Testis (tissue), 3 donors: ENCODE results near the gene ALKBH5. TPM values are rescaled to one million over a fixed set of nuclear protein-coding genes. Genes with fewer than 3 reads are reported as not detected.

ENCODE experiments used
- DNase-seq: peaks from one replicate; pipeline ENCODE4 v3.0.0-alpha.2; 2019
- H3K27ac ChIP-seq, 2 donors: fragments of 200-600 bp; sonication (generic); one replicate each; pipeline ENCODE4 v1.5.1; 2019
- H3K27me3 ChIP-seq: fragments of 200-600 bp; sonication (generic); one replicate; pipeline ENCODE4 v1.5.1; 2019
- H3K36me3 ChIP-seq: fragments of 200-600 bp; sonication (generic); one replicate; pipeline ENCODE4 v1.5.1; 2017; ENCODE audit warnings: low read depth; ENCODE audit errors: missing control alignments
- H3K4me1 ChIP-seq: fragments of 200-600 bp; sonication (generic); one replicate; pipeline ENCODE4 v1.5.1; 2019
- H3K4me3 ChIP-seq, 2 donors: fragments of 200-600 bp; sonication (generic); one replicate each; pipeline ENCODE4 v1.5.1; 2017 to 2019
- H3K9me3 ChIP-seq: fragments of 200-600 bp; sonication (generic); one replicate; pipeline ENCODE4 v1.5.1; 2017
- POLR2A ChIP-seq: fragments of 450-650 bp; IDR thresholded peaks from one replicate; pipeline ENCODE4 v1.6.1; 2017; ENCODE audit warnings: antibody characterized with exemption, mild to moderate bottlenecking, moderate library complexity
- WGBS, 2 donors: methylation state at CpG; one replicate each; pipeline ENCODE4 v1.1.5; 2018; 5-methylcytosine and 5-hydroxymethylcytosine counted together
- intact Hi-C: fragments of 100-400 bp; cut with DNase I; formaldehyde crosslinking; loops from one replicate; pipeline ENCODE4 v1.15.1; 2023; ENCODE audit warnings: low total_unique reads
- polyA plus RNA-seq: library from polyadenylated mRNA; stranded (reverse); fragments of 350-450 nt; fragmentation: Illumina TruSeq; extraction: RNeasy Lipid Tissue Mini Kit (QIAGEN cat#74804); gene quantifications from one replicate; pipeline ENCODE4 v1.2.3, GENCODE V29; 2014; ENCODE audit warnings: low read depth, low replicate concordance; ENCODE audit not compliant: insufficient read depth
- total RNA-seq, 2 donors: library from RNA; depleted of rRNA; stranded (reverse); fragments of >200 nt; gene quantifications; one replicate each; pipeline ENCODE4 v1.2.3, GENCODE V29; 2016
- TF ChIP-seq, protein P1 (sequence below), 3 experiments: fragments of 450-650 bp in 2 of 3; fragments of 200-600 bp in 1 of 3; sonication (generic) in 1 of 3; IDR thresholded peaks; one replicate each; pipeline ENCODE4 v1.5.1; 2016 to 2019; ENCODE audit warnings: antibody characterized with exemption in 3 of 3, mild to moderate bottlenecking in 2 of 3, moderate library complexity in 1 of 3

The ALKBH5 gene
- total and polyA plus RNA-seq, 3 donors from 2014 or later: 172 to 253 (median 213) TPM

DNA sequence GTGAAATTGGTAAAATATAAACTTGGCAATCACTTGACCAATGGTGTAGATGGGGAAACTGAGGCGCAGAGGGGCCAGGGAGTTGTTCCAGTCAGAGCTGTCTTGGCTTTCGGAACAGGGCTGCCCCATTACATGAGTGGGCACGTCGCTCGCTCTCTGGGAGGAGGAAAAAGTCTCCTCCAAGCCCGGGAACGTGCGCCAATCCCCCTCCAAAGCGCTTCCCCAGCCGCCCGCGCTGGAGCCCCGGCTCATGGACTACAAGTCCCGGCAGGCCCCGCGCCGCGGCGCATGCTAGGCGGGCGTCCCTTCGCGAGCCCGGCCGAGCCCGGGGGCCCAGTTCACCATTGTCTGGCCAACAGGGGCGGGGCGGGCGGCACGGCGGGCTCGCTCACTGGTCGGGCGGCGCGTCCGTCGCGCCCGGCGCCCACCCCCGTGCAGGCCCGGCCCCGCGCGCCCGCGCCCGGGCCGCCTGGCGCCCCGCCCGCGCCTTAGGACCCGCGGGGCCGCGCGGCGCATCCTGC, 41.6 kb downstream of the ALKBH5 start, which contains the start of gene LLGL1:
Gene LLGL1, plus strand, starts transcription at position 515 of the 521 bp plus-strand sequence. CDS start 48 bp downstream, outside the sequence.
- intact Hi-C loops: no loop called here
- 0 to 1% methylated on average over 5 to 54 of the region's 60 CpGs for WGBS, 2 donors
- H3K36me3 ChIP-seq: no peaks in the 10 kb centered on the region
- peak within 1 kb of the TSS; percentile 64 to 84 for H3K27ac ChIP-seq
- no peak for TF ChIP-seq POLR2A
- TF ChIP-seq, protein P1, sequence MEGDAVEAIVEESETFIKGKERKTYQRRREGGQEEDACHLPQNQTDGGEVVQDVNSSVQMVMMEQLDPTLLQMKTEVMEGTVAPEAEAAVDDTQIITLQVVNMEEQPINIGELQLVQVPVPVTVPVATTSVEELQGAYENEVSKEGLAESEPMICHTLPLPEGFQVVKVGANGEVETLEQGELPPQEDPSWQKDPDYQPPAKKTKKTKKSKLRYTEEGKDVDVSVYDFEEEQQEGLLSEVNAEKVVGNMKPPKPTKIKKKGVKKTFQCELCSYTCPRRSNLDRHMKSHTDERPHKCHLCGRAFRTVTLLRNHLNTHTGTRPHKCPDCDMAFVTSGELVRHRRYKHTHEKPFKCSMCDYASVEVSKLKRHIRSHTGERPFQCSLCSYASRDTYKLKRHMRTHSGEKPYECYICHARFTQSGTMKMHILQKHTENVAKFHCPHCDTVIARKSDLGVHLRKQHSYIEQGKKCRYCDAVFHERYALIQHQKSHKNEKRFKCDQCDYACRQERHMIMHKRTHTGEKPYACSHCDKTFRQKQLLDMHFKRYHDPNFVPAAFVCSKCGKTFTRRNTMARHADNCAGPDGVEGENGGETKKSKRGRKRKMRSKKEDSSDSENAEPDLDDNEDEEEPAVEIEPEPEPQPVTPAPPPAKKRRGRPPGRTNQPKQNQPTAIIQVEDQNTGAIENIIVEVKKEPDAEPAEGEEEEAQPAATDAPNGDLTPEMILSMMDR (IDR thresholded peaks at IDR 0.05): no peak
- no peaks in the 10 kb centered on the region for H3K27me3 ChIP-seq
- H3K4me3 ChIP-seq: peak within 1 kb of the TSS; percentile 60 to 62
- no peaks in the 10 kb centered on the region for H3K9me3 ChIP-seq
- H3K4me1 ChIP-seq: peaks cover 22% of the 10 kb centered on the region
- DNase-seq: peak; percentile 98

DNA sequence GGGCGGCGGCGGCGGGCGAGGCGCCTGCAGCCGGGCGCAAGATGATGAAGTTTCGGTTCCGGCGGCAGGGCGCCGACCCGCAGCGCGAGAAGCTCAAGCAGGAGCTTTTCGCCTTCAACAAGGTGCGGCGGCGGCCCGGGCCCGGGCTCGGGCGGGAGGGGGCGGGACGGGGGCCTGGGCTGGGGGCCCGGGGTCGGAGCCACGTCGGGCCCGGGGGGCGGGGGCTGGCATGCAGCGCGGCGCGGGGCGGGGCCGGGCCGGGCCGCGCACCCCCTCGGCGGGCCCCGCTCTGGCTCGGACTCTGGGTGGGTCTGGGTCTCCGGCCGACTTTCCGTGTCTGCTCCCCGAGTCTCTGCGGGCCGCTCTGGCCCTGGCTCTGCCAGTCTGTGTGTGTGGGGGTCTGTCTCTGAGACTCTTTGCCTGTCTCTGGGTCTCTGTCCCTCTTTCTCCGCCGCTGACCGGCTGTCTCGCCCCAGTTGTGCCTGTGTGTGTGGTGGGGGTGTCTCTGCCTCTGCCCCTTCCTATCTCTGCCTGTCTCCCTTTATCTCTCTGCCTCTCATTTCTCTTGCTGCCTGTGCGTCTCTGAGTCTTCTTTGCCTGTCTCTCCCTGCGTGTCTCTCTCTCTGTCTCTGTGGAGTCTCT, 42.1 kb downstream of the ALKBH5 start:
- Histone ChIP-seq H3K27me3 (no peaks in the 10 kb centered on the region), H3K9me3 (no peaks in the 10 kb centered on the region), H3K4me3 (peak overlapping the region; percentile 60 to 62), H3K36me3 (no peaks in the 10 kb centered on the region), H3K4me1 (peaks cover 22% of the 10 kb centered on the region), H3K27ac (peak overlapping the region in 1 of 2 donors; percentile 66)
- TF ChIP-seq, protein P1 (IDR thresholded peaks at IDR 0.05): no peak
- no peak for TF ChIP-seq POLR2A
- 0 to 1% methylated on average over 6 to 14 of the region's 57 CpGs for WGBS, 2 donors
- intact Hi-C loops: no loop called here
- no peak for DNase-seq

DNA sequence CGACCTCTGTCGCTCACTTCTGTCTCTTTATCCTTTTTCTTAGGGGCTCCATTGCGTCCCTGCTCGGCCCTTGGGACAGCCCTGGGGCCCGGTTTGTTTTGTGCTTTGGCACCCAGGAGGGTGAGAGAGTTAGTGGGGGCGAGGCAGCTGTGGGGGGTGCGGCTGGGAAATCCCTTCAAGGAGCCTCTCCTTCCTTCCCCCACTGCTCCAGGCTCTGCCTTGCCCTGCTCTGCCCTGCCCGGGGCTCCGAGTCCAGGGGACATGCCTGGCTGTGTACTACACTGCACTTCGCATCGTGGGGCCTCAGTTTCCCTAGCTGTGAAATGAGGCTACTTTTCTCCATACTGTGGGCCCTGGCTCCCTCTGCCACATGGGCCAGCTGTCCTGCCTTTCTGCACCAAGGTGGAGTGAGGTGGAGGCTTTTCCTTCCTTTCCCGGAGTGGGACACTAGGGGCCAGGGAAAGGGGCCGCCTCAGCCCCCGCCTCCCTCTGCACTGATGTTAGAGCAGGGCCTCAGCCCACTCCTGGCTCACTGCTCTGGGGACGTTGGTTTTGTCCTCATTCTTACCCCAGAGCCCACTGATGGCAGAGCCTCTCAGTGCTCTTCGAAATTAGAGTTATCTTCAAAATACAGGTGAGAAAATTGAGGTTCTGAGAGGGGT, 42.8 kb downstream of the ALKBH5 start:
- peak overlapping the region; percentile 60 to 62 for H3K4me3 ChIP-seq
- intact Hi-C loops: no loop called here
- peaks cover 22% of the 10 kb centered on the region for H3K4me1 ChIP-seq
- H3K36me3 ChIP-seq: no peaks in the 10 kb centered on the region
- no peaks in the 10 kb centered on the region for H3K9me3 ChIP-seq
- TF ChIP-seq, protein P1 (IDR thresholded peaks at IDR 0.05): no peak
- TF ChIP-seq POLR2A: no peak
- H3K27me3 ChIP-seq: no peaks in the 10 kb centered on the region
- peak overlapping the region in 1 of 2 donors; percentile 66 for H3K27ac ChIP-seq
- DNase-seq: no peak
- 14 to 15% methylated on average over 12 to 16 of the region's 16 CpGs for WGBS, 2 donors

DNA sequence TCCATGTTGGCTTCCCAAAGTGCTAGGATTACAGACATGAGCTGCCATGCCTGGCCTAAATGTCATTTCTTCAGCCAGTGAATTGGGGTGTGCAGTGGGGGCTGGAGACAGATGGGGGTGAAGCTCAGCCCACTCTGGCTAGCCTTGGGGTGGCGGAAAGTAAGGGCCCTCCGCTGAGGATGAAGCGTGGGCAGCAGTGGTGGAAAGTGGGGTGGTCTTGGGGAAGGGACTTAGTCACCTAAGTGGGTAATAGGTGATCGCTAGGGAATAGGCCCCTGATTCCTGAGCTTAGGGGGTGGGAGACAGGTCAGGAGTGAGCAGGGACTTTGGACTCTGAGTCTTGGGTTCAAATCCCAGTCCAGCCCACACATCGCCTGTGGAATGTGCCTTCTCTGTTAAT, 44.0 kb downstream of the ALKBH5 start:
- Histone ChIP-seq H3K9me3 (no peaks in the 10 kb centered on the region), H3K36me3 (no peaks in the 10 kb centered on the region), H3K4me1 (peaks cover 22% of the 10 kb centered on the region), H3K27ac (no peak overlapping the region), H3K4me3 (no peak overlapping the region), H3K27me3 (no peaks in the 10 kb centered on the region)
- WGBS, 2 donors: 94 to 95% methylated on average over 5 of the region's 5 CpGs
- no peak for TF ChIP-seq POLR2A
- TF ChIP-seq, protein P1 (IDR thresholded peaks at IDR 0.05): no peak
- intact Hi-C loops: no loop called here
- no peak for DNase-seq
